ENCODE measurements around the gene RGS12.

The RGS12 gene

GRCh38 chr4:3311489-3312171 lies 18.8 kb downstream of the RGS12 start:
- no peak for DNase-seq

DNA sequence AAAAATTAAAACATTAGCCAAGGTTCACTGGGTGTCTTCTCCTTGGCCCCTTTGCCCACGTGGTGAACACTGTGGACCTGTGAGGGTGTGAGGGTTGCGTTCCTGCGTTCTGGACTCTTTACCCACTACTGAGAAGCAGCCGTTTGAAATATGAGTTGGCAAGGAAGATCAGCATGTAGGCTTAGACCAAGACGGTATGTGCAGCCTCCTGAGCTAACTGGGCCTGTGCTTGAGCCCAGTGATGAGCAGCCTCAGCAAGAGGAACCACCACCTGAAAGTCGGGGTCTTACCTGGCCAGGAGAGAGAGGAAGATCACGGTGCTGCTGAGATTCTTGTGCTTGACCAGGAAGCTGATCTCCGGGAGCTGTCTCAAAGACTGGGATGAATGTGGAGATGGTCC lies 19.5 kb downstream of the RGS12 start:
- no peak for DNase-seq

GRCh38 chr4:3313139-3313538 lies 20.3 kb downstream of the RGS12 start:
- no peak for DNase-seq

DNA sequence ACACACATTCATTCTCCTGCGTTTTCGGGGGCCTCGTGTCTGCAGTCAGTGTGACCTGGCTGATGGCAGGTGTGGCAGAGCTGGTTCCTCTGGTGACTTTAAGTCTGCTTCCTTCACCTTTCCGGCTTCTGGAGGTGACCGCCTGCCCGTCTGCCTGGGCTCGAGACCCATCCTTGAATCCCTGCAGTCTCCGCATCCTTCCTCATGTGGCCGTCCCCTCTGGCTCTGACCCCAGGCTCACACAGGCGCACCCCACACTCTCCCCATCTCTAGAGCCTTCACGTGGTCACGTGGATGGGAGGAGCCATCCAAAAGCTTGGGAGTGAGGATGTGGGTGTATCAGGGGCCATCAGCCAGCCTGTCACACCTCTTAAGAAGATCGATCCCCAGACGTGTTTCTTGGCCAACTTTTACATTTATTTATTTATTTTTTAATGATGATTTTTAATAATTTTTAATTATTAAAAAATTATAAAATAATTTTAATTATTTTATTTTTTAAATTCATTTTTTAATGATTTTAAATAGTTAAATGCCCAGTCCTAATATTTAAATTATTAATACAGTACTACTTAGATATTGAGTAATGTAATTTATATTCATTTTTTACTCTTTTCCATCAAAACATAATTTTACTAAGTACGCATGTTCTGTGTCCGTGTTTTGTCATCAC lies 20.9 kb downstream of the RGS12 start:
- DNase-seq: no peak

DNA sequence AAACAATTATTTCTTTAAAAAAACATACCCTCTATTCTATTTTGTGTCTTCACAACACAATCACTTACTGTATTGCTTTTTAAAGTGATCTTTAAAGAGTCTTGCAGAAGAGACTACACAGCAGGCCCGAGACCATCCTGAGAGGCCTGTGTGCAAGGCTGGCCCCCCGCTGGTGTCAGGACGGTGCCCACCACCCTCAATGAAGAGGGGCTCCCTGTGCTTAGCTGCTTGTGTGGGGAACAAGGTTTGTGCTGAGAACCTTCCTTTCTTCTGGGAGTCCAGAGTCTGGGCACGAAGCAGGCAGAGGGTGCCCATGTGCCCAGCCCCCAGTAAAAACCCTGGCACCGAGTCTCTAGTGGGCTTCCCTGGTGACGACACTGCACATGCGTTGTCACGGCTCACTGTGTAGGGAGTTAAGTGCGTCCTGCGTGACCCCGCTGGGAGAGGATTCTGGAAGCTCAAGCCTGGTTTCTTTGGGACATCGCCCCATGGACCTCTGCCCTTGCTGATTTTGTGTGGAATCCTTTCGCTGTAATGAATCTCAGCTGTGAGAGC lies 22.0 kb downstream of the RGS12 start:
- DNase-seq: no peak

DNA sequence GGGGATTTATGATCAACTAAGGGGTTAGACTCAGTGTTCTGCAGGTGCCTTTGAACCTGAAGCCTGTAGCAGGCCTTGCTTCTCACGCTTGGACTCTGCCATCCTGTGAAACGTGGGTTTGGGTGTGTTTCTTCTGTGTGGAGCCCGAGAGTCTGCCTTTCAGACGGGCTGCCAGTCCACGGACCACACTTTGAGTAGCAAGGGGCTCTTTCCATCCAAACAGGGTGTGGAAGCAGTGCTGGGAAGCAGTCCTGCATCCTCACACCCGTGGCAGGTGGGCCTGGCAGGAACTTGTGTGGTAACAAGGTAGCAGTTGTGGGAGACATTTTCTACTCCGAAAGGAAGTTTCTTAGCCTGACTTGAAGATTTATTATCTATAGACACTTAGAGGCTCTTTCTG lies 22.7 kb downstream of the RGS12 start:
- no peak for DNase-seq

DNA sequence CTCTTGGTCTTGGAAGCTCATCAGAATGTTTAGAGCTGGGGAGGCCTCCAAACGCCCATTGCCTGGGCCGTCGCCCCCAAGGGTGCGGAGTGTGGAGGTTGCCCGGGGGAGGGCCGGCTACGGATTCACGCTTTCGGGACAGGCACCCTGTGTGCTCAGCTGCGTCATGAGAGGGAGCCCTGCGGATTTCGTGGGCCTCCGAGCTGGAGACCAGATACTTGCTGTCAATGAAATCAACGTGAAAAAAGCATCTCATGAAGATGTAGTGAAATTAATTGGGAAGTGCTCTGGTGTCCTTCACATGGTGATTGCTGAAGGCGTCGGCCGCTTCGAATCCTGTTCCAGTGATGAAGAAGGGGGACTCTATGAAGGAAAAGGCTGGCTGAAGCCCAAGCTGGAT lies 23.3 kb downstream of the RGS12 start:
- no peak for DNase-seq

GRCh38 chr4:3317011-3317655 lies 24.3 kb downstream of the RGS12 start:
- no peak for DNase-seq

DNA sequence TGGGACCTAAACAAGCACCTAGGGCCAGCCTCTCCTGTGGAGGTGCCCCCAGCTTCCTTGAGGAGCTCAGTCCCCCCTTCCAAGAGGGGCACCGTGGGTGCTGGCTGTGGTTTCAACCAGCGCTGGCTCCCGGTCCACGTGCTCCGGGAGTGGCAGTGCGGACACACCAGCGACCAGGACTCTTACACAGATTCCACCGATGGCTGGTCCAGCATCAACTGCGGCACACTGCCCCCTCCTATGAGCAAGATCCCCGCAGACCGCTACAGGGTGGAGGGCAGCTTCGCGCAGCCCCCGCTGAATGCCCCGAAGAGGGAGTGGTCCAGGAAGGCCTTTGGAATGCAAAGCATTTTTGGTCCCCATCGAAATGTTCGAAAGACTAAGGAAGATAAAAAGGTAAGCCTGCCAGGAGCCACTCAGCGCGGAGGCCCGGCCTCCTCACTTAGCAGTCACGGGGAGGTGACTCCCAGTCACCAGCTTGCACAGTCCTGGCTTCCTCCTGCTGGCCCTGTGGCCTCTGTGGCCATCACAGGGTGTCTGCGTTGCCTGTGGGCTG lies 24.9 kb downstream of the RGS12 start:
- no peak for DNase-seq

DNA sequence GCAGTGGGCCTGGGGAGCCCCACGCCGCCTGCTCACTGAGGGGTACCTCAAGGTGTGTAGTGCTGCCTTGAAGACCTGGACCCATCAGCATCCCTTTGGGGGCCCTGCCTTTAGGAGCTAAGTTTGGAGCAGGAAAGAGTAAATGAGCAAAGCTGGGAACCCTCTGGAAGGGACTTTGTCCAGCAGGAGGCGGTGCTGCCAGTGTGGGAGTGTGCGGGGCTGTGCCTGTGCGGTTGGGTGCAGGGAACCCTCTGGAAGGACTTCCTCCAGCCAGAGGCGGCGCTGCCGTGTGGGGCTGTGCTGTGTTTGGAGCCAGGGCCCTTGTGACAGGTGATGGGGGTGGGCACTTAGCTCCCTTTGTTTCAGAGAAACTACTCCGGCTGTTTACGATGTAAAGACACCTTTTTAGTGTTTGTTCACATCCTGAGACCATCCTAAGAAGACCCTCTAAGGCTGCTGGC lies 25.8 kb downstream of the RGS12 start:
- DNase-seq: no peak

- no peak for DNase-seq
Measured at GRCh38 chr4:3320361-3321023, 27.7 kb downstream of the RGS12 start.

- no peak for DNase-seq
Measured at GRCh38 chr4:3321295-3321889, 28.6 kb downstream of the RGS12 start.

- no peak for DNase-seq
Measured at GRCh38 chr4:3322059-3322550, 29.3 kb downstream of the RGS12 start.

GRCh38 chr4:3323071-3323481 lies 30.3 kb downstream of the RGS12 start:
- no peak for DNase-seq

DNA sequence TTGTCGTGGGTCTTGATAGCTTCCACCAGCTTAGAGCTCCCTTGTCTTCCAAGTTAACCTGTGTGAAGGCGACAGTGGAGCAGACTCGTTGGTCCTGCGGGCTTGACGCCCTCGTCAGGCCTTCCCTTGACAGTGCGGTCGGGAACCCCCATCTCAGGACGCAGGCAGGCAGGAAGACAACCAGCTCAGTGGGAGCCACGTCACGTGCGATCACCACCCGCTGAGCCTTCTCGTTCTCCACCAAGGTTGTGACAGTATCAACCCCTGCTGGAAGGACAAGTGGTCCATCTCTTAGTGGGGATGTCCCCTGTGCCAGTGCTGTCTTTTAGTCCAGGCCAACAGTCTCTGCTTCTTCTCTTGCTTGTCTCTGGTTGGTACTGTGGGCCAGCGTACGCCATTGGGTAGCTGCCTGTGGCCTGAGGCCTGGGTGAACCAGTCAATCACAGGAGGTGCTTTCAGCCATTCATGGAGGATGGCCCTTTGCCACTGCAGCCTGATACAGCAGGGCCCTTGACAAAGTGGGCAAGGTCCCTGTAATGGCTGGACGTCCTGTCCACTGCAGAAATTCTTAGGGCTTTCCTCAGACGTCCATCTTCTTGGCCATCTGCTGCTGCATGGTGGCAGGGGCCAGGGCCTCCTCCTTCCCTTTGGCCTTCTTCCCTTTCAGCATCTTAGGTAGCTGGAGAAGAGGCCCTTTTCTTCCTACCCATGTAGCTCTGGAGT lies 31.4 kb downstream of the RGS12 start:
- no peak for DNase-seq

DNA sequence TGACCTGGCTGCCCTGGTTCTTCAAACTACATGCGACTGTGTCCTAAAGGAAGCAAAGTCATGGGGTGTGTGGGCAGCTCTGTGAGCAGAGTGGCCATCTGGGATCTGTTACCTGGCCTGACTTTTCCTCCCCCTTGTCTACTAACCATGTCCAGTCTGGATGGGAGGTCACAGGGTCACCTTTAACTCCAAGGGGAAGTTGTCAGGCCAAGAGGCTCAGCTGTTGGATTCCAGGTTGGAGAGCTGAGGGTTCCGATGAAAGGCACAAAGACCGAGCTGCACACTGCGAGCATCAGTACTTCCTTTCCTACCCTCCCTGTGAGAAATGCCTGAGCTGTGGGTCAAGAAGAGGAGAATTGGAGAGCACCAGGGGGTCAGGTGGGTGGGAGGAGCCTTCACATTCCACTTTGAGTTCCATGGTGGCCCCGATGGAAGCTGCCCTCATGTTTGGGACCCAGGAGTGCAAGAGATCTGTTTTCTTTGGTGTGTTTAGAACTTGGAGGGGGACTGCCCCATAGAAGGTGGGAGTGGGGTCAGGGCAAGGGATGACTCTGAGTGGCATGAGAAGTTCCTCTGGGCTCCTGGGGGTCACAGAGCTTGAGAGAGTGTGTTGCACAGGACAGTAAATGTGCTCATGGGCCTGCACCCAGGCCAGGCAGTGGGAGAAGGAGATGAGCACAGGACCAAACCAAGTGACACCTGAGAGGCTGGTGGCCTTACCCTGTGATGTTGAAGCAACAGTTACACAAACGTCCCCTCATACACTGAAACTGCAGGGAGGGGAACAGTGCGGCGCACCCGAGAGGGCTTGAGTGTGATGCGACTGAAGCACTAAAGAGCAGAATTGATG lies 36.2 kb downstream of the RGS12 start:
- DNase-seq: no peak

DNA sequence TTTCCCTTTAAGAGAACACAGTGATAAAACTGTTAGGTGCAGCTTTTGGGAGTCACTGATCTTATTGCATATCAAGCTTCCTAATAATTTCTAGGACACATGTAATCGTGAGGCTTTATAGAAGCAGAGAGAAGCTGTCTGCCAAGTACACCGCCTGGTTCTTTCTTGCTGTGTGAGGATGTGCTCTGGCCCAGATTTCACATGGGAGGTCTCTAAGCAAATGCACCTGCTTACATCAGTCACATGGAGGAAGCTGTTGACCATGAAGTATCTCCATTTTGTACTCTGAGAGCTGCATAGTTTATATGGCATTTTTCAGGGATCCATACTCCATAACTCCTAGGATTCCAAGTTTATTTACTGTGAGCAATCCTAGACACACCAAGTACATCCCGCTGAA lies 37.1 kb downstream of the RGS12 start:
- DNase-seq: no peak

DNA sequence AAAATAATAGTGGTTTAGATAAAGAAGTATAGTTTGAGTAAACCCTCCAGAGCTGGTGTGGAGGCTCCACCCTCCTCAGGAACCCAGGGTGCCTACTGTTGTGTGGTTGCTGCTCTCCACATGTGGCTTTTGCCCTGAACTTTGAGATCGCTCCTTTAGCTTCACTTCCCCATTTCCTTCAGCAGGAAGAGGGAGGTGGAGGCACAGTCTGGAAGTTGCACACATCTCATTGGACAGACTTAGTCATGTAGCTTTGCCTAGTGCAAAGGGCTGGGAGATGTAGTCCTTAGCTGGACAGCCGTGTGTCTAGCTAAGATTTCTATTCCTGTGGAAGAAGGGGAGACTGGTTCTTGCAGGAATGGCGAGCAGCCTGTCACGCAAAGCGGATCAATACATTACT lies 37.9 kb downstream of the RGS12 start:
- no peak for DNase-seq

- DNase-seq: no peak
Measured at GRCh38 chr4:3331511-3332394, 38.9 kb downstream of the RGS12 start.

DNA sequence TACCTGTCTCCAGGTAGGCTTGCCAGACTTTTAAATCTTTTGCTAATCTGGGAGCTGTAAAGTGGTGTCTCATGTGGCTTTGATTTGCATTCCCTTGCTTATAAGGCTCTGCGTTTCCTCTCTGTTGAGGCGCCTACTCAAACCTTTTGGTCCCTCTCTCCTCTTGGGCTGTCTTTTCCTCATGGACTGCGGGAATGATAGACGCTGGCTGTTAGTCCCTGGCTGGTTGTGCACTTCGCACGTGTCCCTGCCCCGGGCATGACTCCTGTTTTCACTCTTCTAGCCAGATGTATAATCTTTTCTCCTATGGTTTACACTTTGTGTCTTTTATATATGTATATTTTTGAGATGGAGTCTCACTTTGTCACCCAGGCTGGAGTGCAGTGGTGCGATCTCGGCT lies 39.7 kb downstream of the RGS12 start:
- DNase-seq: no peak

Measured in activated CD8-positive, alpha-beta memory T cell treated with anti-CD3 and anti-CD28 coated beads, Interleukin-2, amount 50 U/mL, for 4 hours (primary cell).